HepG2 (cell line): Measurements from ENCODE around the gene RFFL. TPM values are rescaled to one million over a fixed set of nuclear protein-coding genes. Genes with fewer than 3 reads are reported as not detected.

Experiments
- EED ChIP-seq: sonication (generic); formaldehyde crosslinking; IDR thresholded peaks from 2 replicates; pipeline ENCODE4 v1.5.0; 2020; ENCODE audit warnings: mild to moderate bottlenecking, missing genetic modification reagents
- MAZ ChIP-seq, 2 experiments: sonication (generic) in 1 of 2; formaldehyde crosslinking in 1 of 2; IDR thresholded peaks; 2 replicates each; pipeline versions ENCODE4 v1.5.0 to v1.6.1; 2012 to 2020; ENCODE audit warnings: low read depth in 2 of 2, mild to moderate bottlenecking in 2 of 2, borderline replicate concordance in 1 of 2, improper control_type of control experiment in 1 of 2, low read length in 1 of 2, missing genetic modification reagents in 1 of 2, moderate library complexity in 1 of 2
- NFYC ChIP-seq: IDR thresholded peaks from 2 replicates; pipeline ENCODE4 v1.6.1; 2016; ENCODE audit warnings: missing genetic modification reagents, missing compliant biosample characterization
- PRMT3 ChIP-seq: sonication (generic); formaldehyde crosslinking; IDR thresholded peaks from 2 replicates; pipeline ENCODE4 v1.8.1; 2022; ENCODE audit warnings: low read depth, mild to moderate bottlenecking, moderate library complexity, missing genetic modification reagents, borderline replicate concordance
- ZNF205 ChIP-seq: IDR thresholded peaks from 2 replicates; pipeline ENCODE4 v1.6.1; 2018; ENCODE audit warnings: missing biosample characterization, missing genetic modification reagents
- ZNF501 ChIP-seq: sonication (generic); formaldehyde crosslinking; IDR thresholded peaks from 2 replicates; pipeline ENCODE4 v1.5.1; 2020; ENCODE audit warnings: mild to moderate bottlenecking, moderate library complexity, missing genetic modification reagents
- ZNF569 ChIP-seq: sonication (generic); formaldehyde crosslinking; IDR thresholded peaks from 2 replicates; pipeline ENCODE4 v1.5.0; 2020; ENCODE audit warnings: mild to moderate bottlenecking, missing genetic modification reagents, moderate library complexity, borderline replicate concordance
- ZNF629 ChIP-seq: sonication (generic); formaldehyde crosslinking; conservative IDR thresholded peaks from 2 replicates; pipeline ENCODE4 v1.5.0; 2020; ENCODE audit warnings: missing genetic modification reagents
- polyA plus RNA-seq, 8 experiments: library from polyadenylated mRNA; depleted of rRNA in 3 of 8; stranded (reverse) in 7 of 8; unstranded in 1 of 8; fragments of >200 nt; fragmentation: Illumina TruSeq in 4 of 8; extraction: Trizol in 4 of 8; gene quantifications; 2 replicates each; pipeline versions ENCODE4 v1.2.1 to v1.2.3, GENCODE V29; 2011 to 2016; ENCODE audit warnings: low read depth in 4 of 8, missing spikeins in 1 of 8, mixed read lengths in 1 of 8; ENCODE audit not compliant: insufficient read depth in 1 of 8
- total RNA-seq, 5 experiments: library from RNA; depleted of rRNA; stranded (reverse); fragments of >200 nt; fragmentation: Illumina TruSeq; extraction: Trizol; gene quantifications; 2 replicates each; pipeline ENCODE4 v1.2.3, GENCODE V29; 2016; ENCODE audit warnings: low read depth in 1 of 5
- TF ChIP-seq, protein P1 (sequence below): sonication (generic); formaldehyde crosslinking; IDR thresholded peaks from 2 replicates; pipeline ENCODE4 v1.4.0; 2020; ENCODE audit warnings: missing genetic modification reagents, borderline replicate concordance
- TF ChIP-seq, protein P2 (sequence below): sonication (generic); formaldehyde crosslinking; IDR thresholded peaks from 2 replicates; pipeline ENCODE4 v1.8.0; 2022; ENCODE audit warnings: missing genetic modification reagents, mild to moderate bottlenecking, borderline replicate concordance
- TF ChIP-seq, protein P3 (sequence below): sonication (generic); formaldehyde crosslinking; IDR thresholded peaks from 2 replicates; pipeline ENCODE4 v1.8.1; 2023; ENCODE audit warnings: missing genetic modification reagents, mild to moderate bottlenecking, borderline replicate concordance
- TF ChIP-seq, protein P4 (sequence below): sonication (generic); formaldehyde crosslinking; IDR thresholded peaks from 2 replicates; pipeline ENCODE4 v1.4.0; 2020; ENCODE audit warnings: mild to moderate bottlenecking, missing genetic modification reagents
- TF ChIP-seq, protein P5 (sequence below): sonication (generic); formaldehyde crosslinking; IDR thresholded peaks from 2 replicates; pipeline ENCODE4 v1.5.0; 2020; ENCODE audit warnings: missing genetic modification reagents

Gene RFFL
- total and polyA plus RNA-seq, 2 of the 13 experiments (the other 11 are each of a cell fraction or from before 2014, with no cell fraction given), result 24.3 to 48.6 TPM

DNA sequence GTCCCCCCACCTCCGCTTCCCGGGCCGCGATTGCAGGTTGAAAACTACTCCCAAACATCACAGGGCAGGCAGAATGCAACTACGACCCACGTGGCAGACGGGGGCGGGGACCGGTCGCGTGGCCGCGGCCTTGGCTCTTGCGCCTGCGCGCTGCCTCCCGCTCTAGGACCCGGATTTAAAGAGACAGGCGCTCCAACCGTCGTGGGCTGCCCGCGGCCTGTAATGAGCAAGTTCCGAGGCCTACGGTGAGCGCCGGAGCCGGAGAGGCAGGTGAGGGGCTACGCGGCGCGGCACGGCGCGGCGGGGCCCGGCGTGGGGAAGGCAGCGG, 83.2 kb downstream of the RFFL start, which contains the start of gene LIG3 (continued):
- TF ChIP-seq, protein P1, sequence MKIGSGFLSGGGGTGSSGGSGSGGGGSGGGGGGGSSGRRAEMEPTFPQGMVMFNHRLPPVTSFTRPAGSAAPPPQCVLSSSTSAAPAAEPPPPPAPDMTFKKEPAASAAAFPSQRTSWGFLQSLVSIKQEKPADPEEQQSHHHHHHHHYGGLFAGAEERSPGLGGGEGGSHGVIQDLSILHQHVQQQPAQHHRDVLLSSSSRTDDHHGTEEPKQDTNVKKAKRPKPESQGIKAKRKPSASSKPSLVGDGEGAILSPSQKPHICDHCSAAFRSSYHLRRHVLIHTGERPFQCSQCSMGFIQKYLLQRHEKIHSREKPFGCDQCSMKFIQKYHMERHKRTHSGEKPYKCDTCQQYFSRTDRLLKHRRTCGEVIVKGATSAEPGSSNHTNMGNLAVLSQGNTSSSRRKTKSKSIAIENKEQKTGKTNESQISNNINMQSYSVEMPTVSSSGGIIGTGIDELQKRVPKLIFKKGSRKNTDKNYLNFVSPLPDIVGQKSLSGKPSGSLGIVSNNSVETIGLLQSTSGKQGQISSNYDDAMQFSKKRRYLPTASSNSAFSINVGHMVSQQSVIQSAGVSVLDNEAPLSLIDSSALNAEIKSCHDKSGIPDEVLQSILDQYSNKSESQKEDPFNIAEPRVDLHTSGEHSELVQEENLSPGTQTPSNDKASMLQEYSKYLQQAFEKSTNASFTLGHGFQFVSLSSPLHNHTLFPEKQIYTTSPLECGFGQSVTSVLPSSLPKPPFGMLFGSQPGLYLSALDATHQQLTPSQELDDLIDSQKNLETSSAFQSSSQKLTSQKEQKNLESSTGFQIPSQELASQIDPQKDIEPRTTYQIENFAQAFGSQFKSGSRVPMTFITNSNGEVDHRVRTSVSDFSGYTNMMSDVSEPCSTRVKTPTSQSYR, result peak; percentile 52; the same call in 1 of the 2 replicates
- TF ChIP-seq, protein P2, sequence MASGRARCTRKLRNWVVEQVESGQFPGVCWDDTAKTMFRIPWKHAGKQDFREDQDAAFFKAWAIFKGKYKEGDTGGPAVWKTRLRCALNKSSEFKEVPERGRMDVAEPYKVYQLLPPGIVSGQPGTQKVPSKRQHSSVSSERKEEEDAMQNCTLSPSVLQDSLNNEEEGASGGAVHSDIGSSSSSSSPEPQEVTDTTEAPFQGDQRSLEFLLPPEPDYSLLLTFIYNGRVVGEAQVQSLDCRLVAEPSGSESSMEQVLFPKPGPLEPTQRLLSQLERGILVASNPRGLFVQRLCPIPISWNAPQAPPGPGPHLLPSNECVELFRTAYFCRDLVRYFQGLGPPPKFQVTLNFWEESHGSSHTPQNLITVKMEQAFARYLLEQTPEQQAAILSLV (CRISPR knock-in tag), result peak; percentile 60; the same call in 1 of the 2 replicates
- no peak; the same call in 1 of the 2 replicates for TF ChIP-seq NFYC (CRISPR knock-in tag)
- TF ChIP-seq, protein P3, sequence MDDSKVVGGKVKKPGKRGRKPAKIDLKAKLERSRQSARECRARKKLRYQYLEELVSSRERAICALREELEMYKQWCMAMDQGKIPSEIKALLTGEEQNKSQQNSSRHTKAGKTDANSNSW (CRISPR knock-in tag), result 0 out of 2 replicates have a peak, but pooled peaks have one; percentile 31
- TF ChIP-seq ZNF569 (CRISPR knock-in tag), result no peak
- TF ChIP-seq, protein P4, sequence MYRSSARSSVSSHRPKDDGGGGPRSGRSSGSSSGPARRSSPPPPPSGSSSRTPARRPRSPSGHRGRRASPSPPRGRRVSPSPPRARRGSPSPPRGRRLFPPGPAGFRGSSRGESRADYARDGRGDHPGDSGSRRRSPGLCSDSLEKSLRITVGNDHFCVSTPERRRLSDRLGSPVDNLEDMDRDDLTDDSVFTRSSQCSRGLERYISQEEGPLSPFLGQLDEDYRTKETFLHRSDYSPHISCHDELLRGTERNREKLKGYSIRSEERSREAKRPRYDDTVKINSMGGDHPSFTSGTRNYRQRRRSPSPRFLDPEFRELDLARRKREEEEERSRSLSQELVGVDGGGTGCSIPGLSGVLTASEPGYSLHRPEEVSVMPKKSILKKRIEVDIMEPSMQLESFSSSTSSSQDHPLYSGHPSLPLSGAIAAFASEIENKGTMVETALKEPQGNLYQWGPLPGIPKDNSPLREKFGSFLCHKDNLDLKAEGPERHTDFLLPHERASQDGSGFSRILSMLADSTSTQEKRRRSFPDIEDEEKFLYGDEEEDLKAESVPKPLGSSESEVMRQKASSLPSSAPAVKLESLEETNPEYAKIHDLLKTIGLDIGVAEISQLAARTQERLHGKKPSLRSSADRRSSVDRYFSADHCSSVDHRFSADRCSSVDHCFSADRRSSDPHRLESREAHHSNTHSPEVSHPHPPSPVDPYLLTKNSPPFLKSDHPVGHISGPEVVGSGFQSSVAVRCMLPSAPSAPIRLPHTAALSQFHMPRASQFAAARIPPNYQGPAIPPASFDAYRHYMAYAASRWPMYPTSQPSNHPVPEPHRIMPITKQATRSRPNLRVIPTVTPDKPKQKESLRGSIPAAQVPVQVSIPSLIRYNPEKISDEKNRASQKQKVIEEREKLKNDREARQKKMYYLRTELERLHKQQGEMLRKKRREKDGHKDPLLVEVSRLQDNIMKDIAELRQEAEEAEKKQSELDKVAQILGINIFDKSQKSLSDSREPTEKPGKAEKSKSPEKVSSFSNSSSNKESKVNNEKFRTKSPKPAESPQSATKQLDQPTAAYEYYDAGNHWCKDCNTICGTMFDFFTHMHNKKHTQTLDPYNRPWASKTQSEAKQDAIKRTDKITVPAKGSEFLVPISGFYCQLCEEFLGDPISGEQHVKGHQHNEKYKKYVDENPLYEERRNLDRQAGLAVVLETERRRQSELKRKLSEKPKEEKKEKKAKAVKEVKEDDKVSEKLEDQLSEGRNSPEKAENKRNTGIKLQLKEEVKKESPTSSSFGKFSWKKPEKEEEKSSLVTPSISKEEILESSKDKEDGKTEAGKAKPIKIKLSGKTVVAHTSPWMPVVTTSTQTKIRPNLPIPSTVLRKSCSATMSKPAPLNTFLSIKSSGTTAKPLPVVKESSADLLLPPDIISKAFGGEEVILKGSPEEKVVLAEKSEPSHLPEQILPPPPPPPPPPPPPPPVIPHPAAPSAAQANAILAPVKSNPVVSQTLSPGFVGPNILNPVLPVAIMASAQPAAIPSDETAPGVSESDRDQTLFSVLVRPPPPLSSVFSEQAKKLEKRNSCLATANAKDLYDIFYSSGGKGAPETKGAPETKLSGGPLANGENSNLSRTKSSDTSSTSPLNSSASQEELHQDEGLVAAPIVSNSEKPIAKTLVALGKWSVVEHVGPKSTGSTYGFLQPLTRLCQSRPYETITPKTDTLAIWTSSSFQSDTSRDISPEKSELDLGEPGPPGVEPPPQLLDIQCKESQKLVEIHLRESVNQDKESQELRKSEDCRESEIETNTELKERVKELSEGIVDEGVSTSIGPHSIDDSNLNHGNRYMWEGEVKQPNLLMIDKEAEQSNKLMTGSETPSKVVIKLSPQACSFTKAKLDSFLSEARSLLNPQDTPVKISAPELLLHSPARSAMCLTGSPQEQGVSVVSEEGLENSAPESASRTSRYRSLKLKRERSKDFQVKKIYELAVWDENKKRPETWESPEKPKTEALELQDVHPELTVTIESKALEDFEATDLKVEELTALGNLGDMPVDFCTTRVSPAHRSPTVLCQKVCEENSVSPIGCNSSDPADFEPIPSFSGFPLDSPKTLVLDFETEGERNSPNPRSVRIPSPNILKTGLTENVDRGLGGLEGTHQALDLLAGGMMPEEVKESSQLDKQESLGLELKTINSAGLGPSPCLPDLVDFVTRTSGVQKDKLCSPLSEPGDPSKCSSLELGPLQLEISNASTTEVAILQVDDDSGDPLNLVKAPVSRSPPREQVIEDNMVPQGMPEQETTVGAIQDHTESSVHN (CRISPR knock-in tag), result no peak
- peak; percentile 59; the same call in 1 of the 2 replicates for TF ChIP-seq ZNF501 (CRISPR knock-in tag)
- no peak for TF ChIP-seq MAZ (IDR thresholded peaks at IDR 0.05; ENCODE audit: borderline replicate concordance, low read depth, low read length)
- TF ChIP-seq MAZ (CRISPR knock-in tag; IDR thresholded peaks at IDR 0.05; ENCODE audit: low read depth), result no peak; the same call in 1 of the 2 replicates
- TF ChIP-seq, protein P5, sequence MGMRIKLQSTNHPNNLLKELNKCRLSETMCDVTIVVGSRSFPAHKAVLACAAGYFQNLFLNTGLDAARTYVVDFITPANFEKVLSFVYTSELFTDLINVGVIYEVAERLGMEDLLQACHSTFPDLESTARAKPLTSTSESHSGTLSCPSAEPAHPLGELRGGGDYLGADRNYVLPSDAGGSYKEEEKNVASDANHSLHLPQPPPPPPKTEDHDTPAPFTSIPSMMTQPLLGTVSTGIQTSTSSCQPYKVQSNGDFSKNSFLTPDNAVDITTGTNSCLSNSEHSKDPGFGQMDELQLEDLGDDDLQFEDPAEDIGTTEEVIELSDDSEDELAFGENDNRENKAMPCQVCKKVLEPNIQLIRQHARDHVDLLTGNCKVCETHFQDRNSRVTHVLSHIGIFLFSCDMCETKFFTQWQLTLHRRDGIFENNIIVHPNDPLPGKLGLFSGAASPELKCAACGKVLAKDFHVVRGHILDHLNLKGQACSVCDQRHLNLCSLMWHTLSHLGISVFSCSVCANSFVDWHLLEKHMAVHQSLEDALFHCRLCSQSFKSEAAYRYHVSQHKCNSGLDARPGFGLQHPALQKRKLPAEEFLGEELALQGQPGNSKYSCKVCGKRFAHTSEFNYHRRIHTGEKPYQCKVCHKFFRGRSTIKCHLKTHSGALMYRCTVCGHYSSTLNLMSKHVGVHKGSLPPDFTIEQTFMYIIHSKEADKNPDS, result no peak
- TF ChIP-seq ZNF205 (CRISPR knock-in tag), result no peak; the same call in 1 of the 2 replicates
- no peak for TF ChIP-seq ZNF629 (CRISPR knock-in tag)
- no peak for TF ChIP-seq PRMT3 (CRISPR knock-in tag)
- TF ChIP-seq EED (CRISPR knock-in tag), result no peak
